ENCODE data around the gene MICAL1.

The MICAL1 gene

DNA sequence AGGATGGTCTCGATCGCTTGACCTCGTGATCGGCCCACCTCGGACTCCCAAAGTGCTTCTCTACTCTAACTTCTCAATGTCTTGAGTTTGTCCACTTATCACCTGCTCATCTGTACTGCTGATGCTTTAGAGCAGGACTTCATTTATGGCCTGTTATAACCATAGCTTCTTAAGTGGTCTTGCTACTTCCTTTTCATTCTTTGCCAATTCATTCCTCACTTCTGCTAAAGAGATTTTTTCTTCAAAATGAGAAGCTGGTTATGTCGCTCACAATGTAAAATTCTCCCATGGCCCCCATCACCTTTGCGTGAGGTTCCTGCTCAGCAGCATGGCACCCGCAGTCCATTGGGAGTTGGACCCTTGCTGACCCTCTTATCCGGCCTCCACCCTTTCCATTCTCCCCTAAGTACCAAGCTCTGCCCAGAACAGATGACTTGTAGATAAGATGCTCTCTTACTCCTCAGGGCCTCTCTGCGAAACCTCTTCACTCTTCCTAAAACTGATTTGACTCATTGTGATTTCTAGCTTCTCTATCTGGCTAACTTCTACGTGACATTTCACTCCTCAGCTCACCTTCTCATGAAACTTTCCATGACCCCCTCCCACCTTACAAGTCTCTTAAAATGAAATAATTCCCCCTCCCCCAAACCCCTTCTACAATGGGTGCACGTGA lies 59.4 kb downstream of the MICAL1 start:
- H3K9ac ChIP-seq (ENCODE audit: low read depth, low read length), result no peak overlapping the region
- no peak overlapping the region for H3K4me3 ChIP-seq (ENCODE audit: low read depth, low read length)

More for the DNA sequence above, 59.4 kb downstream of the MICAL1 start:
- no peaks in the 10 kb centered on the region for H3K4me1 ChIP-seq (ENCODE audit: control insufficient read depth, insufficient read depth, low read length)
- no peaks in the 10 kb centered on the region for H3K9me3 ChIP-seq (ENCODE audit: control insufficient read depth, insufficient read depth, low read length)
- H3K36me3 ChIP-seq (ENCODE audit: control insufficient read depth, insufficient read depth, low read length), result no peaks in the 10 kb centered on the region
- H3K27me3 ChIP-seq (ENCODE audit: control insufficient read depth, insufficient read depth, low read length), result no peaks in the 10 kb centered on the region

Data from iPS-15b (cell line).